Astrocyte (in vitro differentiated cells and primary cell): ENCODE data around the gene RNASE12. TPM values are rescaled to one million over a fixed set of nuclear protein-coding genes. Genes with fewer than 3 reads are reported as not detected.
A peak's percentile ranks its signal among the peaks of the same experiment; 100 is the strongest.

ENCODE experiments used
- DNase-seq: peaks from one replicate; pipeline ENCODE4 v3.0.0-alpha.2; 2010; ENCODE audit warnings: low read depth
- FAIRE-seq: peaks from 2 replicates; lab custom pipeline; 2011; peaks lifted over from hg19 to GRCh38; lab: Jason Lieb, UNC
- H2AFZ ChIP-seq: 2 replicates; pipeline ENCODE4 v1.6.0; 2012; ENCODE audit warnings: low read depth, low read length, inconsistent platforms
- H3K27ac ChIP-seq: 2 replicates; pipeline ENCODE4 v1.5.1; 2011; ENCODE audit warnings: low read depth, low read length, inconsistent platforms
- H3K27me3 ChIP-seq: 2 replicates; pipeline ENCODE4 v1.6.0; 2011; ENCODE audit warnings: low read length, inconsistent platforms; ENCODE audit not compliant: insufficient read depth
- H3K36me3 ChIP-seq: 2 replicates; pipeline ENCODE4 v1.5.1; 2011; ENCODE audit warnings: low read length, inconsistent platforms; ENCODE audit not compliant: insufficient read depth
- H3K4me1 ChIP-seq: 2 replicates; pipeline ENCODE4 v1.5.1; 2011; ENCODE audit warnings: low read length, inconsistent platforms; ENCODE audit not compliant: insufficient read depth
- H3K4me2 ChIP-seq: 2 replicates; pipeline ENCODE4 v1.6.0; 2012; ENCODE audit warnings: low read length, inconsistent platforms
- H3K4me3 ChIP-seq: 2 replicates; pipeline ENCODE4 v1.5.1; 2011; ENCODE audit warnings: low read depth, mild to moderate bottlenecking, low read length, inconsistent platforms; ENCODE audit not compliant: insufficient read depth
- H3K79me2 ChIP-seq: 2 replicates; pipeline ENCODE4 v1.6.0; 2012; ENCODE audit warnings: mild to moderate bottlenecking, low read length, inconsistent platforms; ENCODE audit not compliant: insufficient read depth
- H3K9ac ChIP-seq: 2 replicates; pipeline ENCODE4 v1.6.0; 2012; ENCODE audit warnings: mild to moderate bottlenecking, low read length, inconsistent platforms
- H3K9me3 ChIP-seq: 2 replicates; pipeline ENCODE4 v1.5.1; 2012; ENCODE audit warnings: low read depth, mild to moderate bottlenecking, low read length, inconsistent platforms; ENCODE audit not compliant: insufficient read depth
- H4K20me1 ChIP-seq: 2 replicates; pipeline ENCODE4 v1.6.0; 2012; ENCODE audit warnings: low read length, inconsistent platforms; ENCODE audit not compliant: insufficient read depth
- H3K27ac Mint-ChIP-seq: one replicate; pipeline ENCODE4 v1.8.0; 2021; ENCODE audit warnings: mild to moderate bottlenecking, mixed read lengths; ENCODE audit not compliant: unreplicated experiment
- H3K27me3 Mint-ChIP-seq: one replicate; pipeline ENCODE4 v1.8.0; 2021; ENCODE audit warnings: low read depth, mixed read lengths; ENCODE audit not compliant: unreplicated experiment
- H3K36me3 Mint-ChIP-seq: one replicate; pipeline ENCODE4 v1.8.0; 2021; ENCODE audit warnings: low read depth, mixed read lengths; ENCODE audit not compliant: unreplicated experiment
- H3K4me1 Mint-ChIP-seq: one replicate; pipeline ENCODE4 v1.8.0; 2021; ENCODE audit warnings: low read depth, mixed read lengths; ENCODE audit not compliant: unreplicated experiment
- H3K4me3 Mint-ChIP-seq: one replicate; pipeline ENCODE4 v1.8.0; 2021; ENCODE audit warnings: mild to moderate bottlenecking, moderate library complexity, mixed read lengths; ENCODE audit not compliant: unreplicated experiment
- H3K9me3 Mint-ChIP-seq: one replicate; pipeline ENCODE4 v1.8.0; 2021; ENCODE audit warnings: mild to moderate bottlenecking, mixed read lengths; ENCODE audit not compliant: unreplicated experiment
- CTCF ChIP-seq: IDR thresholded peaks from 2 replicates; pipeline ENCODE4 v1.5.1; 2011; ENCODE audit warnings: low read depth, mild to moderate bottlenecking, inconsistent platforms, low read length, moderate library complexity; ENCODE audit not compliant: insufficient read depth
- EZH2 ChIP-seq: IDR thresholded peaks from 2 replicates; pipeline ENCODE4 v1.6.1; 2012; ENCODE audit warnings: mild to moderate bottlenecking, low read length, inconsistent platforms; ENCODE audit not compliant: insufficient read depth
- total RNA-seq: library from RNA; stranded (reverse); gene quantifications from 2 replicates; pipeline ENCODE4 v1.2.1, GENCODE V29; 2021

RNASE12 gene
- total RNA-seq, 1 donor from 2014 or later, result not detected

GRCh38 chr14:20559461-20559904 lies 31.7 kb downstream of the RNASE12 start:
- no peak for TF ChIP-seq EZH2
- Histone ChIP-seq H4K20me1 (no peaks in the 10 kb centered on the region), H3K27me3 (no peaks in the 10 kb centered on the region), H3K4me1 (no peaks in the 10 kb centered on the region), H3K9me3 (no peaks in the 10 kb centered on the region), H3K79me2 (no peaks in the 10 kb centered on the region), H3K9ac (no peak overlapping the region), H3K27ac (no peak overlapping the region), H3K36me3 (no peaks in the 10 kb centered on the region), H2AFZ (no peak overlapping the region), H3K4me2 (no peak overlapping the region), H3K4me3 (no peak overlapping the region)
- Mint-ChIP-seq H3K27ac (no peak overlapping the region), H3K36me3 (no peaks in the 10 kb centered on the region), H3K4me1 (peaks cover 15% of the 10 kb centered on the region), H3K27me3 (no peaks in the 10 kb centered on the region), H3K4me3 (no peak overlapping the region), H3K9me3 (no peaks in the 10 kb centered on the region)
- DNase-seq (no peak), FAIRE-seq (no peak)

- Histone ChIP-seq H2AFZ (no peak overlapping the region), H3K4me1 (no peaks in the 10 kb centered on the region), H3K9ac (no peak overlapping the region), H3K4me3 (no peak overlapping the region), H4K20me1 (no peaks in the 10 kb centered on the region), H3K79me2 (no peaks in the 10 kb centered on the region), H3K9me3 (no peaks in the 10 kb centered on the region), H3K4me2 (no peak overlapping the region), H3K36me3 (no peaks in the 10 kb centered on the region), H3K27me3 (no peaks in the 10 kb centered on the region), H3K27ac (no peak overlapping the region)
- Mint-ChIP-seq H3K9me3 (no peaks in the 10 kb centered on the region), H3K27ac (peak overlapping the region; percentile 87), H3K4me1 (peaks cover 15% of the 10 kb centered on the region), H3K4me3 (peak overlapping the region; percentile 16), H3K36me3 (no peaks in the 10 kb centered on the region), H3K27me3 (no peaks in the 10 kb centered on the region)
- TF ChIP-seq CTCF (no peak), EZH2 (no peak)
- no peak for FAIRE-seq
- no peak for DNase-seq
Measured at GRCh38 chr14:20557212-20557542, 34.0 kb downstream of the RNASE12 start.

GRCh38 chr14:20556500-20557211 lies 34.5 kb downstream of the RNASE12 start:
- no peaks in the 10 kb centered on the region for H4K20me1 ChIP-seq
- FAIRE-seq (no peak), DNase-seq (no peak)
- Mint-ChIP-seq H3K36me3 (no peaks in the 10 kb centered on the region), H3K27me3 (no peaks in the 10 kb centered on the region), H3K9me3 (no peaks in the 10 kb centered on the region), H3K4me3 (no peak overlapping the region), H3K27ac (peak overlapping the region; percentile 87), H3K4me1 (peaks cover 15% of the 10 kb centered on the region)
- H2AFZ ChIP-seq, result no peak overlapping the region
- H3K36me3 ChIP-seq, result no peaks in the 10 kb centered on the region
- H3K4me1 ChIP-seq, result no peaks in the 10 kb centered on the region
- no peak overlapping the region for H3K9ac ChIP-seq
- TF ChIP-seq EZH2, result no peak
- TF ChIP-seq CTCF, result no peak
- H3K9me3 ChIP-seq, result no peaks in the 10 kb centered on the region
- no peak overlapping the region for H3K4me3 ChIP-seq
- no peak overlapping the region for H3K27ac ChIP-seq
- H3K4me2 ChIP-seq, result no peak overlapping the region
- no peaks in the 10 kb centered on the region for H3K27me3 ChIP-seq
- no peaks in the 10 kb centered on the region for H3K79me2 ChIP-seq
